ENCODE measurements around the gene IDH3A. TPM values are rescaled to one million over a fixed set of nuclear protein-coding genes. Genes with fewer than 3 reads are reported as not detected.

The IDH3A gene
- total RNA-seq, 4 donors from 2014 or later, result 149 to 369 (median 166) TPM

- intact Hi-C loops (cut with DNase I; ENCODE audit: low total_unique reads), result no loop called here
- TF ChIP-seq POLR2A (IDR thresholded peaks at IDR 0.05) (no peak), CTCF (IDR thresholded peaks at IDR 0.05) (no peak), POLR2AphosphoS5 (IDR thresholded peaks at IDR 0.05) (no peak), EP300 (IDR thresholded peaks at IDR 0.05; ENCODE audit: low read depth) (no peak)
- no peaks in the 10 kb centered on the region for H3K36me3 ChIP-seq
- 75 to 80% methylated on average over 1 to 8 of the region's 8 CpGs for WGBS, 2 donors (ENCODE audit: low coverage in 1 of 2)
- peaks cover 7 to 23% (median 10%) of the 10 kb centered on the region in 4 donors for H3K4me1 ChIP-seq
- no peak for DNase-seq
- H3K27me3 ChIP-seq, result no peaks in the 10 kb centered on the region
- no peaks in the 10 kb centered on the region for H3K9me3 ChIP-seq
- H3K4me3 ChIP-seq, result no peak overlapping the region
- no peak overlapping the region for H3K27ac ChIP-seq
- in situ Hi-C loops (cut with MboI; ENCODE audit: low pct_ligation_motif_present in 1 of 4, low pct_unique_long_range_greater_than_20kb in 1 of 4, low sequenced_read_pairs in 3 of 4), result loop anchor here in 1 of 4 donors (25.0 kb wide), 1 partner anchor 308 kb away; the partner anchor contains the start of gene IREB2
Measured at GRCh38 chr15:78129077-78129750, 19.9 kb upstream of the IDH3A start.

GRCh38 chr15:78129751-78130287 lies 19.3 kb upstream of the IDH3A start:
- Histone ChIP-seq H3K27ac (no peak overlapping the region), H3K27me3 (no peaks in the 10 kb centered on the region), H3K9me3 (no peaks in the 10 kb centered on the region), H3K4me3 (no peak overlapping the region), H3K36me3 (no peaks in the 10 kb centered on the region), H3K4me1 (peaks cover 7 to 23% (median 10%) of the 10 kb centered on the region in 4 donors)
- intact Hi-C loops (cut with DNase I; ENCODE audit: low total_unique reads) (no loop called here), in situ Hi-C loops (cut with MboI; ENCODE audit: low pct_ligation_motif_present in 1 of 4, low pct_unique_long_range_greater_than_20kb in 1 of 4, low sequenced_read_pairs in 3 of 4) (loop anchor here in 1 of 4 donors (25.0 kb wide), 1 partner anchor 307 kb away; the partner anchor contains the start of gene IREB2)
- TF ChIP-seq EP300 (IDR thresholded peaks at IDR 0.05; ENCODE audit: low read depth) (no peak), POLR2A (IDR thresholded peaks at IDR 0.05) (no peak), POLR2AphosphoS5 (IDR thresholded peaks at IDR 0.05) (no peak), CTCF (IDR thresholded peaks at IDR 0.05) (no peak)
- no peak for DNase-seq
- WGBS, 2 donors (ENCODE audit: low coverage in 1 of 2), result 90 to 91% methylated on average over 3 to 5 of the region's 5 CpGs

GRCh38 chr15:78130466-78131294 lies 18.5 kb upstream of the IDH3A start:
- TF ChIP-seq CTCF (IDR thresholded peaks at IDR 0.05) (no peak), EP300 (IDR thresholded peaks at IDR 0.05; ENCODE audit: low read depth) (no peak), POLR2AphosphoS5 (IDR thresholded peaks at IDR 0.05) (no peak), POLR2A (IDR thresholded peaks at IDR 0.05) (no peak)
- in situ Hi-C loops (cut with MboI; ENCODE audit: low pct_ligation_motif_present in 1 of 4, low pct_unique_long_range_greater_than_20kb in 1 of 4, low sequenced_read_pairs in 3 of 4) (loop anchor here in 1 of 4 donors (25.0 kb wide), 1 partner anchor 307 kb away; the partner anchor contains the start of gene IREB2), intact Hi-C loops (cut with DNase I; ENCODE audit: low total_unique reads) (no loop called here)
- 34 to 89% methylated on average over 5 to 43 of the region's 51 CpGs for WGBS, 2 donors (ENCODE audit: low coverage in 1 of 2)
- no peaks in the 10 kb centered on the region for H3K9me3 ChIP-seq
- H3K27me3 ChIP-seq, result no peaks in the 10 kb centered on the region
- H3K4me1 ChIP-seq, result peaks cover 7 to 23% (median 10%) of the 10 kb centered on the region in 4 donors
- peak; percentile 39 for DNase-seq
- peak overlapping the region in 3 of 4 donors; percentile 62 to 73 (median 66) for H3K4me3 ChIP-seq
- H3K36me3 ChIP-seq, result no peaks in the 10 kb centered on the region
- peak overlapping the region; percentile 80 to 87 (median 84) for H3K27ac ChIP-seq
